GM10266 (cell line): ENCODE measurements around the gene ZNF385C.

ENCODE experiments used
- DNase-seq: peaks from one replicate; pipeline ENCODE4 v3.0.0; 2012; ENCODE audit errors: extremely low spot score
- CTCF ChIP-seq: IDR thresholded peaks from 2 replicates; pipeline ENCODE4 v1.5.1; 2012; ENCODE audit warnings: mild to moderate bottlenecking, low read depth; ENCODE audit not compliant: control insufficient read depth, insufficient read depth; ENCODE audit errors: missing control alignments

The ZNF385C gene

DNA sequence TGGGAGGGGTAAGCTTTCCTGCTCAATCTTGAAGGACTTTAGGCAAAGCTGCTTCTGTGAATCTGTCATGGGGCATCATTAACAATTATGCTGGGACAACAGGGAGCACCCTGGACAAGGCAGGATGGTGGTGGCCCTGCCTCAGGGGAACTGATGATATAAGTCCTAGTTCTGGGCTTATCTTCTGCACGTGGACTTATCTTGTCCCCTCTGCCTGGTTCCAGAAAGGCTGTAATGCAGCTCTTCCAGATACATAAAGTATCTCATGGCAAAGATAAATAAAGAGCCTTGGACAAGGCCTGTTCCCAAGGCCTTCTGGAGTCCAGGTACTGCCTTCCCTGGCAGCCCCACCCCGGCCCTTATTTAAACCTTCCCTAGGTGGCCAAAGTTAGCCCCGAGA lies 6.0 kb upstream of the ZNF385C start:
- DNase-seq, result no peak
- TF ChIP-seq CTCF, result no peak

DNA sequence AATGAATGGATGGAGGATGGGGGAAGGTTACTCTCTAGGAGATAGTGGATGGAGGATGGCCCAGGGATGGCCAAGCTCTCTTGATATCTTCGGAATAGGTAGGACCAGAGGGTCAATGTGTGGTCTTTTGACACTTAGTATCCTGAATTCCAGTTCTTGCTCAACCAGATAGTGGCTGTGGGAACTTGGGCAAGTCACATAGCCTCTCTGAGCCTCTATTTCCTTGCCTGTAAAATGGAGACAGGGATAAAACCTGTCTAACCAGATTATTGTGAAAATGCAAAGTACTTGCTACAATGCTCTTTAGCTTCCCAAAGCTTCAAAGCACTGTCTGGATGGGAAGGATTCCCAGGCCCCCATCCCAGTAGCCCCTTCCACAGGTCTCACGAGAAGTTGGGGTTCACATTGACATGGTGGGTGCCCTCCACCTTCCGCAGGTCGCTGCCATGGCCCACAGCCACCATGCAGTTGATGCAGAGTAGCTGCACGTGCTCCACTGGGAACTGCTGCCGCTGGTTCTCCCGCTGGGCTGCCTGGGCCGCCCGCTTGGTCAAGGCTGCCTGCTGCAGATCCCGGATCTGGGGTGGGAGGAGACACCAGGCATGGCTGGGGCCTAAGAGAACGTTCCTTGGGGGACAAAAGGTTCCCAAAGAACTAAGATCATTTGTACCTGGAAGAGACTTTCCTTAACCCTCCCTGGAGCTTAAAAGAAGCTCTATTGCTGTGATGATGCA lies 5.1 kb upstream of the ZNF385C start:
- TF ChIP-seq CTCF, result no peak
- DNase-seq, result no peak

DNA sequence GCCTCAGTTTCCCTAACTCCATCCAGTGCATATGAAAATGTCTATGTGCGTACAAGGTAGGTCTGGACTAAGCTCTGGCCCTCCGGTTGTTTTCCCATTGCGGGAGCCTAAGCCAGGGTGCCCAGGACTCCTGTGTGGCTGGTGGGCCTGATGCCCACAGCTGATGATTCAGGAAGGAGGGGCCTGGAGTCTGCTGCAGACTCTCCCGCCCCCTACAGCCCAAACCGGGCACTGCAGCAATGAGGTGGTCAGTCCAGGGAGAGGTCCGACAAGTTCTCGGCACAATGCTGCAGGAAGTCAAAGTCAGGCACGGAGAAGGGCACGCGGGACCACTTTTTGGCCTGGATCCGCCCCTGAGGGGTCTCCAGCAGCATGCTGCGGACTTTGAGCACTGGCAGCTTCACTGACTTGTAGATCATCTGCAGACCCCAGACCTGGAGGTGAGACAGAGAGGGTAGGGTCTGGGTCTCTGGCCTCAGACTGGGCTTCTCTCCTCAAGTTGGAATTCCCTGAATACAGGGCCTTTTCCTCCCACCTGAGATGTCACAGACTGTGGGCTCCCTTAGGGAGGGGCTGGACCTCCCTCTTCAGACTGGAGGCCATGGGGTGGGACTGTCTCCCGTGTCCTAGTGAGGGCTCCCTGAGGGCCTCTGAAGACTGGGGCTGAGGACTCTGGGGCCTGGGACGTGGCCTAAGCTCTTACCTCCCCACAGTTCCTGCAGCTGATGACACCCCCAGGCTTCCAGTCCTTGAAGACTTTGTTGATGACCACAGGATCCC lies 3.4 kb upstream of the ZNF385C start:
- peak; percentile 85 for DNase-seq
- TF ChIP-seq CTCF, result peak; percentile 86

- no peak for DNase-seq
- peak; percentile 16 for TF ChIP-seq CTCF
Measured at GRCh38 chr17:42098730-42099399, 592 bp upstream of the ZNF385C start.

- no peak for TF ChIP-seq CTCF
- no peak for DNase-seq
Measured at GRCh38 chr17:42096360-42097111, 1.7 kb downstream of the ZNF385C start.

- TF ChIP-seq CTCF, result no peak
- DNase-seq, result no peak
Measured at GRCh38 chr17:42094375-42095069, 3.8 kb downstream of the ZNF385C start.
